Measurements from ENCODE around the gene MTX3.

DNA sequence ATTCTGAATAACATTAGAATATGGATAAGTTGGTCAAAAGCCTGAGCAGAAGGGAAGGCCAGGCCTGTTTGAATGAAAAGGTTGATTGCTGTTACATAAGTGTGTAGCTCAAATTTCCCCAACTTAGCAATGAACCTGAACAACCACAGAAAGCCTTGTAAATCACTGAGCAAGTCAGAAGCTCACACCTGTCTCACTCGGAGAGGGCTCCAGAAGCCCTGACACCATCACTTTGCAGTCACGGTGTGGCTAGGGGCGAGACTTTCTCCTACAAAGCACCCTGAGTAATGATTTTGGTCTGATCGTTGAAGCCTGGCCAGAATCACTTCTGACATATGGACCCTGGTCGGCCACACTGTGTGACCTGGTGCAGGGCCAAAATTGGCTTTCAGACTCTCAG is 62.0 kb downstream of the MTX3 start:
- TF ChIP-seq, protein P1, sequence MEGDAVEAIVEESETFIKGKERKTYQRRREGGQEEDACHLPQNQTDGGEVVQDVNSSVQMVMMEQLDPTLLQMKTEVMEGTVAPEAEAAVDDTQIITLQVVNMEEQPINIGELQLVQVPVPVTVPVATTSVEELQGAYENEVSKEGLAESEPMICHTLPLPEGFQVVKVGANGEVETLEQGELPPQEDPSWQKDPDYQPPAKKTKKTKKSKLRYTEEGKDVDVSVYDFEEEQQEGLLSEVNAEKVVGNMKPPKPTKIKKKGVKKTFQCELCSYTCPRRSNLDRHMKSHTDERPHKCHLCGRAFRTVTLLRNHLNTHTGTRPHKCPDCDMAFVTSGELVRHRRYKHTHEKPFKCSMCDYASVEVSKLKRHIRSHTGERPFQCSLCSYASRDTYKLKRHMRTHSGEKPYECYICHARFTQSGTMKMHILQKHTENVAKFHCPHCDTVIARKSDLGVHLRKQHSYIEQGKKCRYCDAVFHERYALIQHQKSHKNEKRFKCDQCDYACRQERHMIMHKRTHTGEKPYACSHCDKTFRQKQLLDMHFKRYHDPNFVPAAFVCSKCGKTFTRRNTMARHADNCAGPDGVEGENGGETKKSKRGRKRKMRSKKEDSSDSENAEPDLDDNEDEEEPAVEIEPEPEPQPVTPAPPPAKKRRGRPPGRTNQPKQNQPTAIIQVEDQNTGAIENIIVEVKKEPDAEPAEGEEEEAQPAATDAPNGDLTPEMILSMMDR (IDR thresholded peaks at IDR 0.05): no peak
- TF ChIP-seq POLR2A (IDR thresholded peaks at IDR 0.05) (no peak), POLR2AphosphoS5 (IDR thresholded peaks at IDR 0.05) (no peak), EP300 (IDR thresholded peaks at IDR 0.05; ENCODE audit: low read depth) (no peak)
